Stimulated activated naive CD8-positive, alpha-beta T cell treated with anti-CD3 and anti-CD28 coated beads, Interleukin-15, Interleukin-2, amounts not matched to agents 100 U/mL and 50 U/mL, for 24 hours (primary cell): ENCODE measurements around the gene NCOA6.
A peak's percentile ranks its signal among the peaks of the same experiment; 100 is the strongest.
"Not testable (repeated sequence)": the region's sequence is repeated elsewhere in the genome, so short reads cannot be mapped to it uniquely, and the experiment has no call there.

ENCODE experiments used
- ATAC-seq: fragments of 150-1000 bp; cut with Tn5 transposase; one replicate; pipeline ENCODE4 v1.10.0; 2021
- DNase-seq: peaks from one replicate; pipeline ENCODE4 v3.0.0; 2021

Gene NCOA6

GRCh38 chr20:34829191-34829590, 3.7 kb upstream of the NCOA6 start:
- ATAC-seq: no peak
- DNase-seq: no peak

GRCh38 chr20:34824806-34825529, 483 bp downstream of the NCOA6 start:
- ATAC-seq: peak; percentile 84
- peak; percentile 78 for DNase-seq

- ATAC-seq (peak; percentile 78), DNase-seq (peak; percentile 78)
Observed at GRCh38 chr20:34824452-34824805, 1.0 kb downstream of the NCOA6 start.

GRCh38 chr20:34824026-34824425, 1.4 kb downstream of the NCOA6 start:
- DNase-seq (no peak), ATAC-seq (no peak)

GRCh38 chr20:34820805-34821578, 4.5 kb downstream of the NCOA6 start:
- no peak for ATAC-seq

GRCh38 chr20:34817801-34818200, 7.7 kb downstream of the NCOA6 start:
- DNase-seq (no peak), ATAC-seq (no peak)

More at GRCh38 chr20:34820805-34821578, 4.5 kb downstream of the NCOA6 start:
- no peak for DNase-seq

- no peak for ATAC-seq
- DNase-seq: no peak
Observed at GRCh38 chr20:34817072-34817471, 8.4 kb downstream of the NCOA6 start.

- ATAC-seq (no peak), DNase-seq (no peak)
Observed at GRCh38 chr20:34815636-34816035, 9.8 kb downstream of the NCOA6 start.

- no peak for ATAC-seq
- no peak for DNase-seq
Observed at GRCh38 chr20:34808583-34808982, 16.9 kb downstream of the NCOA6 start.

- ATAC-seq, DNase-seq: not testable (repeated sequence)
Observed at GRCh38 chr20:34807944-34808465, 17.4 kb downstream of the NCOA6 start.

- no peak for ATAC-seq
- no peak for DNase-seq
Observed at GRCh38 chr20:34806255-34806654, 19.2 kb downstream of the NCOA6 start.

- DNase-seq (no peak), ATAC-seq (no peak)
Observed at GRCh38 chr20:34798871-34799270, 26.6 kb downstream of the NCOA6 start.

- no peak for DNase-seq
Observed at GRCh38 chr20:34798328-34798727, 27.1 kb downstream of the NCOA6 start.

GRCh38 chr20:34797012-34797995, 28.1 kb downstream of the NCOA6 start:
- ATAC-seq: no peak
- DNase-seq: no peak

More at GRCh38 chr20:34798328-34798727, 27.1 kb downstream of the NCOA6 start:
- no peak for ATAC-seq

GRCh38 chr20:34794006-34794585, 31.4 kb downstream of the NCOA6 start:
- ATAC-seq (no peak), DNase-seq (no peak)

GRCh38 chr20:34792687-34793363, 32.6 kb downstream of the NCOA6 start:
- no peak for ATAC-seq

GRCh38 chr20:34791289-34792020, 34.0 kb downstream of the NCOA6 start:
- DNase-seq (no peak), ATAC-seq (no peak)

More at GRCh38 chr20:34792687-34793363, 32.6 kb downstream of the NCOA6 start:
- DNase-seq: no peak

GRCh38 chr20:34781220-34781619, 44.2 kb downstream of the NCOA6 start:
- DNase-seq (no peak), ATAC-seq (no peak)

- DNase-seq, ATAC-seq: not testable (repeated sequence)
Observed at GRCh38 chr20:34780291-34780690, 45.2 kb downstream of the NCOA6 start.

GRCh38 chr20:34776177-34776576, 49.3 kb downstream of the NCOA6 start:
- no peak for ATAC-seq
- no peak for DNase-seq
